GM18868 (cell line): ENCODE measurements around the gene GRB2.
"Not testable (repeated sequence)": the region's sequence is repeated elsewhere in the genome, so short reads cannot be mapped to it uniquely, and the experiment has no call there.

Experiments used
- ATAC-seq: cut with Tn5 transposase; IDR thresholded peaks from one replicate; pipeline ENCODE4 v1.9.1; 2021; ENCODE audit warnings: mild to moderate bottlenecking, moderate library complexity; ENCODE audit not compliant: unreplicated experiment

Gene GRB2

GRCh38 chr17:75289832-75290337, 115.6 kb downstream of the GRB2 start:
- ATAC-seq: no peak

- peak; percentile 87 for ATAC-seq
Measured at GRCh38 chr17:75289115-75289831, 116.2 kb downstream of the GRB2 start, which contains the start of gene SLC25A19. Gene SLC25A19 (minus strand): TSS chr17:75289433. CDS start chr17:75286764, 2,669 bp downstream.

GRCh38 chr17:75288770-75289114, 116.7 kb downstream of the GRB2 start:
- ATAC-seq: peak; percentile 10

- ATAC-seq: no peak
Measured at GRCh38 chr17:75288359-75288758, 117.1 kb downstream of the GRB2 start.

GRCh38 chr17:75287221-75287620, 118.3 kb downstream of the GRB2 start:
- ATAC-seq: no peak

GRCh38 chr17:75285123-75285522, 120.4 kb downstream of the GRB2 start:
- ATAC-seq: no peak

- not testable (repeated sequence) for ATAC-seq
Measured at GRCh38 chr17:75280189-75280588, 125.3 kb downstream of the GRB2 start.

GRCh38 chr17:75277664-75278071, 127.8 kb downstream of the GRB2 start:
- ATAC-seq: no peak

GRCh38 chr17:75273977-75274708, 131.3 kb downstream of the GRB2 start:
- ATAC-seq: no peak

- ATAC-seq: no peak
Measured at GRCh38 chr17:75272848-75273184, 132.7 kb downstream of the GRB2 start.

- ATAC-seq: no peak
Measured at GRCh38 chr17:75271955-75272847, 133.3 kb downstream of the GRB2 start.

- ATAC-seq: peak; percentile 68
Measured at GRCh38 chr17:75271233-75271954, 134.1 kb downstream of the GRB2 start.

GRCh38 chr17:75270966-75271232, 134.6 kb downstream of the GRB2 start, which contains the start of gene MIF4GD:
Gene MIF4GD (minus strand): TSS chr17:75271231. CDS start chr17:75270195, 1,036 bp downstream.
- no peak for ATAC-seq

- peak; percentile 30 for ATAC-seq
Measured at GRCh38 chr17:75270218-75270965, 135.1 kb downstream of the GRB2 start.

- no peak for ATAC-seq
Measured at GRCh38 chr17:75269844-75270217, 135.6 kb downstream of the GRB2 start.
